RWPE1 (cell line): ENCODE measurements around the gene TBC1D16.

ENCODE experiments used
- CTCF ChIA-PET: fragments of 350-600 bp; sonication (Branson Sonifier 250); formaldehyde crosslinking; extraction: SDS; loops from one replicate; lab custom pipeline; 2021; lab: Yijun Ruan, JAX
- POLR2A ChIA-PET: fragments of 400-600 bp; formaldehyde crosslinking; extraction: SDS; loops from one replicate; lab custom pipeline; 2020; ENCODE audit warnings: antibody characterized with exemption; ENCODE audit not compliant: low non-redundant PET; lab: Yijun Ruan, JAX
- DNase-seq: peaks from one replicate; pipeline ENCODE4 v3.0.0; 2012; ENCODE audit warnings: low spot score
- H3K27ac ChIP-seq: fragments of 450-650 bp; 2 replicates; pipeline ENCODE4 v1.5.1; 2017
- CTCF ChIP-seq: fragments of 450-650 bp; conservative IDR thresholded peaks from 2 replicates; pipeline ENCODE4 v1.5.1; 2017; ENCODE audit warnings: low read depth, mild to moderate bottlenecking

Gene TBC1D16

GRCh38 chr17:79912552-79913330 is 122.9 kb downstream of the TBC1D16 start:
- POLR2A ChIA-PET, result no interaction called here
- CTCF ChIA-PET, result no interaction called here
- no peak overlapping the region for H3K27ac ChIP-seq
- no peak for TF ChIP-seq CTCF
- DNase-seq, result no peak

- POLR2A ChIA-PET, result no interaction called here
- CTCF ChIA-PET, result interaction anchor here (0.9 kb wide), 1 partner anchor 170 kb away, joined by 5 read pairs; no protein-coding TSS in a partner anchor
Measured at GRCh38 chr17:79911430-79912399, 124.0 kb downstream of the TBC1D16 start.

DNA sequence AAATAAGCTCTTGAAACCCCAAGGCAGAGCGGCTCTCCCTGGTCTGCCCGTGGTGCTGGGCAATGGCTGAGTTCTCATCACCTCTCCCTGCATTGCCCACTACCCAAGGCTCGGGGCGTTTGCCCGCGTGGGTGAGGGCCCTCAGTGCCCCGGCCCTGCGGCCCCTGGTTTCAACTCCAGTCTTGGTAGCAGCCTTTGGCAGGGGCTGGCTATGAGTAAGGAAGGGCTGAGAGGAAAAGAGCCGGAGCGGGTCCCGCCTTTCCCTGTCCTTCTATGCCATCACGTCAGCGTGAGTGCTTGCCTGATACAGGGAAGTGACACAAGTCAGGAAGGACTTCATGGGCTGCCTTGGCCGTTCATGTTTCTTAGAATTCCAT is 124.7 kb downstream of the TBC1D16 start:
- ChIA-PET CTCF (interaction anchor here (0.9 kb wide), 1 partner anchor 169 kb away, joined by 5 read pairs; no protein-coding TSS in a partner anchor), POLR2A (no interaction called here)
- TF ChIP-seq CTCF, result no peak
- no peak overlapping the region for H3K27ac ChIP-seq
- DNase-seq, result no peak

More at GRCh38 chr17:79911430-79912399, 124.0 kb downstream of the TBC1D16 start:
- no peak for DNase-seq
- no peak for TF ChIP-seq CTCF
- H3K27ac ChIP-seq, result no peak overlapping the region

- no peak for TF ChIP-seq CTCF
- ChIA-PET CTCF (interaction anchor here (0.7 to 1.0 kb wide), 2 partner anchors 31 to 67 kb away, joined by 5 to 7 read pairs; no protein-coding TSS in a partner anchor), POLR2A (interaction anchor here (0.7 kb wide), 1 partner anchor 33 kb away, joined by 3 read pairs; no protein-coding TSS in a partner anchor)
- DNase-seq, result no peak
- H3K27ac ChIP-seq, result no peak overlapping the region
Measured at GRCh38 chr17:79909121-79909520, 126.6 kb downstream of the TBC1D16 start.

DNA sequence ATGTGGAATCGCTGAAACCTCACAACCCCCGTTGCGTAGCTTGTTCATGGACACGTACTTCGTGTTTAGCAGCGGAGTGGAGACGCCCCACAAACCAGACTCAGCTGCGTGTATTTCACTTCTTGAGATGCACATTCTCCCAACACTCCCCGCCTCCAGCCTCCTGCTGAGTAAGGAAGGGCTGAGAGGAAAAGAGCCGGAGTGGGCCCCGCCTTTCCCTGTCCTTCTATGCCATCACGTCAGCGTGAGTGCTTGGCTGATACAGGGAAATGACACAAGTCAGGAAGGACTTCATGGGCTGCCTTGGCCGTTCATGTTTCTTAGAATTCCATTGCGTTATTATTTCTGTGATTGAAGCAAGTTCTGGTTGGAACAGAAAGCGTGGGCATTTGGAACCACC is 127.8 kb downstream of the TBC1D16 start:
- no peak for TF ChIP-seq CTCF
- no peak overlapping the region for H3K27ac ChIP-seq
- CTCF ChIA-PET, result no interaction called here
- POLR2A ChIA-PET, result no interaction called here
- DNase-seq, result no peak

- ChIA-PET POLR2A (no interaction called here), CTCF (no interaction called here)
- no peak for DNase-seq
- no peak overlapping the region for H3K27ac ChIP-seq
- no peak for TF ChIP-seq CTCF
Measured at GRCh38 chr17:79907217-79907715, 128.4 kb downstream of the TBC1D16 start.
